HCT116 (cell line): ENCODE measurements around the gene PTPN21.

Experiments used
- CTCF ChIP-seq, 3 experiments: fragments of 200-600 bp in 1 of 3; sonication (generic) in 1 of 3; IDR thresholded peaks in 2 of 3; conservative IDR thresholded peaks in 1 of 3; 2 replicates each; pipeline ENCODE4 v1.5.1; 2012 to 2017; ENCODE audit warnings: low read depth in 2 of 3, low read length in 2 of 3, antibody characterized with exemption in 1 of 3, borderline replicate concordance in 1 of 3, control low read depth in 1 of 3, mild to moderate bottlenecking in 1 of 3, mixed read lengths in 1 of 3, mixed run types in 1 of 3, moderate library complexity in 1 of 3; ENCODE audit not compliant: insufficient read depth in 1 of 3
- EZH2phosphoT487 ChIP-seq: fragments of 200-600 bp; IDR thresholded peaks from 2 replicates; pipeline ENCODE4 v1.6.1; 2018; ENCODE audit warnings: antibody characterized with exemption, borderline replicate concordance
- JUND ChIP-seq: IDR thresholded peaks from 2 replicates; pipeline ENCODE4 v1.6.1; 2012
- POLR2A ChIP-seq: IDR thresholded peaks from 2 replicates; pipeline ENCODE4 v1.7.0; 2011; ENCODE audit warnings: borderline replicate concordance; ENCODE audit not compliant: insufficient read depth, insufficient read length; ENCODE audit errors: extremely low read depth
- POLR2AphosphoS5 ChIP-seq: IDR thresholded peaks from 2 replicates; pipeline ENCODE4 v1.6.1; 2011; ENCODE audit warnings: mild to moderate bottlenecking, low read depth, low read length, moderate library complexity
- RAD21 ChIP-seq: IDR thresholded peaks from 2 replicates; pipeline ENCODE4 v1.6.1; 2012; ENCODE audit warnings: low read depth, mild to moderate bottlenecking
- REST ChIP-seq: IDR thresholded peaks from 2 replicates; pipeline ENCODE4 v1.6.1; 2012; ENCODE audit warnings: low read depth
- SP1 ChIP-seq: IDR thresholded peaks from 2 replicates; pipeline ENCODE4 v1.6.1; 2012; ENCODE audit warnings: low read depth
- TCF7L2 ChIP-seq: IDR thresholded peaks from 2 replicates; pipeline ENCODE4 v1.7.0; 2011; ENCODE audit warnings: borderline replicate concordance, inconsistent platforms; ENCODE audit not compliant: insufficient read depth, insufficient read length; ENCODE audit errors: extremely low read depth
- YY1 ChIP-seq: IDR thresholded peaks from 2 replicates; pipeline ENCODE4 v1.6.1; 2011; ENCODE audit warnings: low read length, low read depth, moderate library complexity, mild to moderate bottlenecking; ENCODE audit not compliant: insufficient replicate concordance; ENCODE audit errors: extremely low read depth

- no peak for TF ChIP-seq CTCF (IDR thresholded peaks at IDR 0.05 in 2 of 3, conservative IDR thresholded peaks at IDR 0.05 in 1 of 3; ENCODE audit: borderline replicate concordance in 1 of 3, insufficient read depth in 1 of 3, low read depth in 2 of 3, low read length in 2 of 3)
- TF ChIP-seq POLR2AphosphoS5, result no peak
- TF ChIP-seq REST, result no peak
- no peak for TF ChIP-seq RAD21
- TF ChIP-seq EZH2phosphoT487, result no peak
- TF ChIP-seq YY1, result no peak
- TF ChIP-seq SP1, result no peak
- no peak for TF ChIP-seq POLR2A
- TF ChIP-seq JUND, result no peak
- TF ChIP-seq TCF7L2, result no peak
Measured at GRCh38 chr14:88572117-88572516, 17.3 kb upstream of the PTPN21 start.
